ENCODE data around the gene SOD3.

SOD3 gene

DNA sequence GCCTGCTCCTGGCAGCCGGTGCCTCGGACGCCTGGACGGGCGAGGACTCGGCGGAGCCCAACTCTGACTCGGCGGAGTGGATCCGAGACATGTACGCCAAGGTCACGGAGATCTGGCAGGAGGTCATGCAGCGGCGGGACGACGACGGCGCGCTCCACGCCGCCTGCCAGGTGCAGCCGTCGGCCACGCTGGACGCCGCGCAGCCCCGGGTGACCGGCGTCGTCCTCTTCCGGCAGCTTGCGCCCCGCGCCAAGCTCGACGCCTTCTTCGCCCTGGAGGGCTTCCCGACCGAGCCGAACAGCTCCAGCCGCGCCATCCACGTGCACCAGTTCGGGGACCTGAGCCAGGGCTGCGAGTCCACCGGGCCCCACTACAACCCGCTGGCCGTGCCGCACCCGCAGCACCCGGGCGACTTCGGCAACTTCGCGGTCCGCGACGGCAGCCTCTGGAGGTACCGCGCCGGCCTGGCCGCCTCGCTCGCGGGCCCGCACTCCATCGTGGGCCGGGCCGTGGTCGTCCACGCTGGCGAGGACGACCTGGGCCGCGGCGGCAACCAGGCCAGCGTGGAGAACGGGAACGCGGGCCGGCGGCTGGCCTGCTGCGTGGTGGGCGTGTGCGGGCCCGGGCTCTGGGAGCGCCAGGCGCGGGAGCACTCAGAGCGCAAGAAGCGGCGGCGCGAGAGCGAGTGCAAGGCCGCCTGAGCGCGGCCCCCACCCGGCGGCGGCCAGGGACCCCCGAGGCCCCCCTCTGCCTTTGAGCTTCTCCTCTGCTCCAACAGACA is 4.4 kb downstream of the SOD3 start:
- DNase-seq (ENCODE audit: low read depth): no peak
- peak overlapping the region; percentile 19 for H3K4me3 ChIP-seq (ENCODE audit: low read depth, low read length)
- no peak for TF ChIP-seq CTCF (IDR thresholded peaks at IDR 0.05; ENCODE audit: low read depth, low read length, missing control alignments)
- in situ Hi-C loops (cut with HindIII; ENCODE audit: low sequenced_read_pairs): no loop called here

DNA sequence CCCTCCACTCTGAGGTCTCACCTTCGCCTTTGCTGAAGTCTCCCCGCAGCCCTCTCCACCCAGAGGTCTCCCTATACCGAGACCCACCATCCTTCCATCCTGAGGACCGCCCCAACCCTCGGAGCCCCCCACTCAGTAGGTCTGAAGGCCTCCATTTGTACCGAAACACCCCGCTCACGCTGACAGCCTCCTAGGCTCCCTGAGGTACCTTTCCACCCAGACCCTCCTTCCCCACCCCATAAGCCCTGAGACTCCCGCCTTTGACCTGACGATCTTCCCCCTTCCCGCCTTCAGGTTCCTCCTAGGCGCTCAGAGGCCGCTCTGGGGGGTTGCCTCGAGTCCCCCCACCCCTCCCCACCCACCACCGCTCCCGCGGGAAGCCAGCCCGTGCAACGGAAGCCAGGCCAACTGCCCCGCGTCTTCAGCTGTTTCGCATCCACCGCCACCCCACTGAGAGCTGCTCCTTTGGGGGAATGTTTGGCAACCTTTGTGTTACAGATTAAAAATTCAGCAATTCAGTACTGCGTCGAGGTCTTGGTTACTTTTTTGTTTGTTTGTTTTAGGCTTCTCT is 5.0 kb downstream of the SOD3 start:
- in situ Hi-C loops (cut with HindIII; ENCODE audit: low sequenced_read_pairs): no loop called here
- TF ChIP-seq CTCF (IDR thresholded peaks at IDR 0.05; ENCODE audit: low read depth, low read length, missing control alignments): no peak
- no peak for DNase-seq (ENCODE audit: low read depth)
- peak overlapping the region; percentile 19 for H3K4me3 ChIP-seq (ENCODE audit: low read depth, low read length)

GRCh38 chr4:24801136-24801855 is 5.9 kb downstream of the SOD3 start:
- no peak for TF ChIP-seq CTCF (IDR thresholded peaks at IDR 0.05; ENCODE audit: low read depth, low read length, missing control alignments)
- in situ Hi-C loops (cut with HindIII; ENCODE audit: low sequenced_read_pairs): no loop called here
- DNase-seq (ENCODE audit: low read depth): no peak
- H3K4me3 ChIP-seq (ENCODE audit: low read depth, low read length): no peak overlapping the region

GRCh38 chr4:24802648-24803047 is 7.3 kb downstream of the SOD3 start:
- in situ Hi-C loops (cut with HindIII; ENCODE audit: low sequenced_read_pairs): no loop called here
- H3K4me3 ChIP-seq (ENCODE audit: low read depth, low read length): no peak overlapping the region
- peak; percentile 5 for DNase-seq (ENCODE audit: low read depth)
- TF ChIP-seq CTCF (IDR thresholded peaks at IDR 0.05; ENCODE audit: low read depth, low read length, missing control alignments): no peak

- in situ Hi-C loops (cut with HindIII; ENCODE audit: low sequenced_read_pairs): no loop called here
- DNase-seq (ENCODE audit: low read depth): no peak
- H3K4me3 ChIP-seq (ENCODE audit: low read depth, low read length): no peak overlapping the region
- TF ChIP-seq CTCF (IDR thresholded peaks at IDR 0.05; ENCODE audit: low read depth, low read length, missing control alignments): no peak
Observed at GRCh38 chr4:24805067-24805466, 9.7 kb downstream of the SOD3 start.

GRCh38 chr4:24805566-24805965 is 10.2 kb downstream of the SOD3 start:
- DNase-seq (ENCODE audit: low read depth): no peak
- in situ Hi-C loops (cut with HindIII; ENCODE audit: low sequenced_read_pairs): no loop called here
- H3K4me3 ChIP-seq (ENCODE audit: low read depth, low read length): no peak overlapping the region
- TF ChIP-seq CTCF (IDR thresholded peaks at IDR 0.05; ENCODE audit: low read depth, low read length, missing control alignments): no peak
